Stimulated activated CD8-positive, alpha-beta memory T cell treated with anti-CD3 and anti-CD28 coated beads, Interleukin-7, amount 100 ng/mL, for 4 hours (primary cell): Measurements from ENCODE around the gene HES7.
"Not testable (repeated sequence)": the region's sequence is repeated elsewhere in the genome, so short reads cannot be mapped to it uniquely, and the experiment has no call there.

Experiments
- DNase-seq, 2 donors: peaks; one replicate each; pipeline ENCODE4 v3.0.0-alpha.2; 2020; ENCODE audit warnings: low read depth in 2 of 2

HES7 gene

DNA sequence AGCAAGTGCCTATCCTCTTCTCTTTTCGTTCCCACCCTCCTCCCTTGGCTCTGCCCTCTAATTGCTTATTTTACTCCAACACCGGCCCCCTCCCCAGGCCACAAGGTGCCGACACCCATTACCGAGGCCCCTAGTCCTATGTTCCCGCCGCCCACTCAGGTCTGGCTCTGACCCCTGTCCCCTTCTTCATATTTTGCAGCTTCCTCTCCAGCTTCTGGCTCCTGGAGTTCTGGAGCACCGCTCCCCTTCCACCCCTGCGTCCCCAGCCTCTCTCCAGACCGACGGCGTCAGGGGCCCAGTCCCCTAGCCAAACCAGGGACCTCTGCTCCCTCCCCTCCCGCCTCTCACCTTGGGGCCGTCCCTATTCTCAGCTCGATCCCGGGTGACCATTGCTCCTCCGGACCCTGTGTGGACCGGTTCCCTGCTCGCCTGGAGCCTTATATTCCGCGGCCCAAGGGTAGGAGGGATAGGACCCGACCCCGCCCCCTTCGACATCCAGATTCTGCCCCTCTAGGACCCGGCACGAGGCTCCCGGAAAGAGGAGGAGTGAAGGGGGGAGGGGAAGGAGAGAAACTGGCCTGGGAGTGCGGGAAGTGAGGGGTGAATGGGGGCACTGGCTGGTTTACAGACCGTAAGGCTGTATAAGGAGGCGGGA lies at the start of gene HES7:
Gene HES7, minus strand, starts transcription at position 412 of the 655 bp plus-strand sequence. Its CDS starts 22 bp downstream, at position 390.
- DNase-seq = no peak

DNA sequence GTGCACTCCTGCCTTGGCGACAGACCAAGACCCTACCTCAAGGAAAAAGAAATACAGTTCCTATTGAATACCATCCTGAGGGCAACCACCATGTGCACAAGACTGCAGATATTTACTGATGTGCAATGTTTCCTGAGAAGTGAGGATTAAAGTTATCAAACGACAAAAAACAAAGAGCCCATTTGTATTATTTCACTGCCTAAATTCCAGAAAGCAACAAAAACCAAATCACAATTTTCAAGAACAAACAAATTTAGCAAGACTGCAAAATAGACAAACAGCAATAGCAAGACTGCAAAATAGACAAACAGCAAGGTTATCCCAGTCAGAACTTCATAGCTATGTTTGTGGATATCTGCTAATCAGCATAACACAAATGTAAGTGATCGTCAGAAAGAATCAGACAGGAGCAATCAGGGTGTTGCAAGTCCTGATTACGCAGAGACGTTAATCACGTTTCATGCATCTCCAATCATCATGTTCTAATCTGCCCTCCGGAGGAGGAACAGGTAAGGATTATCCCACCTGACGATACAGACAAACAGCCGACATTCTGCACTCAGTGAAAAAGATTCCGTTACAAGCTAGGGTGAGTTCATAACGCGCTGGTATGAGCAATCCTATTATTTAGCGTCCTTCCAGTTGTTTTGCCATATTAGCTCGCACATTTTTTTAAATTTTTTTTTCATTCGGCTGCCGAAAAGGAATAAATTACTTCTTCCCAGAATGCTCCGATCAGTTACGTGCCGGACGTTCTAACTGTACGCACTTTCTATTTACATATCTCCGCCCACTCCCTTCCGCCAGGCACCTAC lies 49.4 kb upstream of the HES7 start:
- DNase-seq = peak; percentile 68 to 80

DNA sequence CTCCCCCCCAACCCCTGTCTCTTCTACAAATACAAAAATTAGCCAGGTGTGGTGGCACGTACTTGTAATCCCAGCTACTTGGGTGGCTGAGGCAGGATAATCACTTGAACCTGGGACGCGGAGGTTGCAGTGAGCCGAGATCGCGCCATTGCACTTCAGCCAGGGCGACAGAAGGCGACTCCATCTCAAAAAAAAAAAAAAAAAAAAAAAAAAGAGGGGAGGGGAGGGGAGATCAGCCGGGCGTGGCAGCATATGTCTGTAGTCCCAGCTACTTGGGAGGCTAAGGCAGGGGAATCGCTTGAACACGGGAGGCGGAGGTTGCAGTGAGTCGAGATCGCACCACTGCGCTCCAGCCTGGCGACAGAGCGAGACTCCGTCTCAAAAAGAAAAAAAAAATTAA lies 46.3 kb upstream of the HES7 start:
- DNase-seq = not testable (repeated sequence)

- DNase-seq = no peak
Observed at GRCh38 chr17:8167526-8167925, 43.6 kb upstream of the HES7 start.

- no peak for DNase-seq
Observed at GRCh38 chr17:8166731-8167130, 42.8 kb upstream of the HES7 start.

DNA sequence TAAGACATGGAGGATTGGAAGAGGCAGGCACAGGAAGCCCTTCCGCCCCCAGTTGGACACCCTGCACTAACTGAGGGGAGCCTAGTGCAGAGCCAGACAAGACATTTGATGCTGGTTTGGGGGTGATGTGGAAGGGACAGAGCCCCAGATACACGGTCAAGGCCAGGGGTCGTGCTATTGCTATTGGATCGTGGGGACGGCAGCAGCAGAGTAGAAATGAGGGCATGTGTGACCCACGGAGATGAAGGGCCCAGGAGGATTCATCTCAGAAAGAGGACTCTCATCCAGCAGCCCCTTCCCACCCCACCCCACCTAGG lies 40.9 kb upstream of the HES7 start:
- no peak for DNase-seq

- peak in 1 of 2 donors; percentile 65 for DNase-seq
Observed at GRCh38 chr17:8163978-8164814, 40.3 kb upstream of the HES7 start.

- DNase-seq = no peak
Observed at GRCh38 chr17:8162997-8163977, 39.4 kb upstream of the HES7 start.

- DNase-seq = peak; percentile 50 to 81
Observed at GRCh38 chr17:8162233-8162996, 38.5 kb upstream of the HES7 start, which contains the start of gene VAMP2. VAMP2 (minus strand) TSS chr17:8162948; CDS start chr17:8162879, 69 bp downstream.

DNA sequence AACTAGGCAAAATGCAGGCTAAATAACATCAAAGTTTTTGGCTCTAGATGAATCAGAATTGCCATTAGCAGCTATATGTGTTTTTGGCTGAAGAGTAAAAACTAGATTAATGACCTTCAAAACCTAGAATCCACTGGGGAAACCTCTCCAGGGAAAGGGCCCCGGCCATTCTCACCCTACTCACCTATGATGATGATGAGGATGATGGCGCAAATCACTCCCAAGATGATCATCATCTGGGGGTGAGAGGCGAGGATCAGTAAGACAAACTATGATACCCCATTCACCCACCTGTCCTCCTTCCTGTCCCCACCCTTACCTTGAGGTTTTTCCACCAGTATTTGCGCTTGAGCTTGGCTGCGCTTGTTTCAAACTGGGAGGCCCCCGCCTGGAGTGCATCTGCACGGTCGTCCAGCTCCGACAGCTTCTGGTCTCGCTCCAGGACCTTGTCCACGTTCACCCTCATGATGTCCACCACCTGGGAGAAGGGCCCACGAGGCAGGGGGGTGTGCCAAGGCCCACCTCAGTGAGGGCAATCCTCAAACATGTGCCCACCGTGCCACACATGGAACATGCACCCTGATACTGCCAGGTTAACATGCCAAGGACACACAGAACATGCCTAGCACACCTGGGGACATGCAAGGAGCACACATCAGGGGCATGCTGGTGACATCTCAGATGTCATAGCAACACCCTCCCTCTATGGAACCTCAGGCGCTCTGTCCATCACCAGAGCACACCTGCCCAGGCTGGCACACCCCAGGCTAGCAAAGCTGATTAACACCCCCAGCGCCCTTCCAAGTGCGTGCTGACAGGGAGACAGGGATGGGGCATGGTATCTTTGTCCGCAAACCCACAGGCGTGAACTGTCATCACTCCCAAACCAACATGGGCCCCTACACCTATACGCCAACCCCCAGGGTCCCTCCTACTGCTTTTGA lies 37.7 kb upstream of the HES7 start:
- no peak for DNase-seq

GRCh38 chr17:8160741-8161221 lies 36.9 kb upstream of the HES7 start:
- no peak for DNase-seq

- DNase-seq = no peak
Observed at GRCh38 chr17:8160224-8160577, 36.3 kb upstream of the HES7 start.

DNA sequence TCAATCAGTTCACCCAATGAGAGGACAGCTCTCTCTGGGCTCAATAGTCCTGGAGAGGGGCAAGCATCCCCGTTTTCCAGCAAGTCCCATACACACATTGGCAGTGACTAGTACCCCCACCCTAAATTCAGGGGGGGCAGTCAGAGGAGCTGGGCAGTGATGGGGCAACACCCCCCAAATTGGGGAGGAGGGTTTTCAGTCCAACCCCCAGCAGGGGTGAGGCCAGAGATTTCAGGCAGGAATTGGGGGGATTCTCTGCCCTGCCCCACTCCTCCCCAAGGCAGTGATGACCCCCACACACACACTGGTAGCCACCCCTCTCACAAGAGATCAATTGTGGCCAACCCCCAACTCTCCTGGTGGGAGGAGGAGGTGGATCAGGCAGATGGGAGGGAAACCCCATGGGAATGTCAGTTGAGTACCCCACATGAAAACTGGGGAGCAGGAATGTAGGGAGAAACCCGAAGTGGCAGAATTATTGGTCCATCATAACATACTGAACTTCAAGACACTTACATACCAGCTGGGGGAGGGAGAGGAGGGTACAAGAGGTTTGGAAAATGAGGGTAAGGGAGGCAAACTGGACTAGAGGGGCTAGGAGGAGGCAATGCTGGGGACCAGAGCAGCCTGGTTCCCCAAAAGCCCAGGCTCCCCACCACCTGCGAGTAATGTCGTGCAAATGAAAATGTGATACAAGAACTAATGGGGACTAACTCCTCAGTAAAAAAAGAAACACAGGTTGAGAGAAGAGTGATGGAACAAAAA lies 35.7 kb upstream of the HES7 start:
- no peak for DNase-seq

DNA sequence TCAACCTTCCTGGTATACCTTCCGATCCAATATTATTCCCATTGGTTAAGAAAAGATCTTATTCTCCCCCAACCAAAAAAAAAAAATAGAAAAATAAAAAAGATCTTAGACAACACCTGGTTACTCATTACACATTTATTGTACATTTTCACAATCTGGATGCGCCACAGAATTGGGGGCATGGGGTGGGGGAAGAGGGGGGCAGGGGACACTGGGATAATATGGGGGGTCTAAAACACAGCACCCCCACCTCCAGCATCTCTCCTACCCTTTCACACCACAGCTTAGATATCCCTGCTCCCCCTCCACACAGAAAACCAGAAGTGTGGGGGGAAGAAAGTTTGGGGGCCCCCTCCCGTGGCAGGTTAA lies 35.1 kb upstream of the HES7 start:
- DNase-seq = no peak

DNA sequence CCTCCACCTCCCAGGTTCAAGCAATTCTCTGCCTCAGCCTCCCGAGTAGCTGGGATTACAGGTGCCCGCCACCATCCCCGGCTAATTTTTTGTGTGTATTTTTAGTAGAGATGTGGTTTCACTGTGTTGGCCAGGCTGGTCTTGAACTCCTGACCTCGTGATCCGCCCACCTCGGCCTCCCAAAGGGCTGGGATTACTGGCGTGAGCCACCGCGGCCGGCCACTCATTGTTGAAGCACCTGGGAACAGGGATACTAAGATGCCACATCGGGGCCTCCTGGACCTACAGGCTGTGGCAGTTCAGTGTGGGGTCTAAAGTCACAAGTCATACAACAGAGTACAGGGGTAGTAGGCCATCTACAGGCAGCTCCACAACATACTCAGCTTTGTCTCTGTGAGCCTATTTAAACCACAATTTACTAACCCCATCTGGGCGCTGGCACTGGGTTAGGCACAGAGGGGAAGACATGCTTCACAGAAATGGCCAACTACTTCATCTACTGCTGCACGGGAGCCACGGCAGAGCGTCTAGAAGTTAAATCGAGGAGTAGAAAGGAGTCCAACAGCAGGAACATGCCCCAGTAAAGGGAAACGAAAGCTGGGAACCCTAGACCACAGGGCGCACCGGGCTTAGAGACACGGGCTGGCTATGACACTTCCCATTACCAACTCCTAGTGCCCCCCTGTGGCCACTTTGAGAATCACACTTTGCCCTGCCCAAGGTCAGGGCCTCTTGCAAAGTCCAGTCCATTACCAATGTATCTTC lies 34.5 kb upstream of the HES7 start:
- DNase-seq = peak; percentile 72 to 80

GRCh38 chr17:8156246-8156992 lies 32.5 kb upstream of the HES7 start:
- DNase-seq = peak; percentile 100

- DNase-seq = no peak
Observed at GRCh38 chr17:8155996-8156245, 32.0 kb upstream of the HES7 start.
